Left renal cortex interstitium (tissue), 4 donors: ENCODE data around the gene ZNF891. TPM values are rescaled to one million over a fixed set of nuclear protein-coding genes. Genes with fewer than 3 reads are reported as not detected.

Experiments used
- DNase-seq, 4 donors: peaks; one replicate each; pipeline ENCODE4 v3.0.0-alpha.2; 2013; ENCODE audit warnings: low read depth in 4 of 4, low spot score in 2 of 4, missing footprints in 1 of 4
- polyA plus RNA-seq, 4 donors: library from polyadenylated mRNA; unstranded; fragments of 120-200 nt; gene quantifications; one replicate each; pipeline ENCODE4 v1.2.1, GENCODE V29; 2013; ENCODE audit not compliant: insufficient read length in 4 of 4

The ZNF891 gene
- polyA plus RNA-seq, 4 donors: 2.6 to 9.3 (median 5.5) TPM

DNA sequence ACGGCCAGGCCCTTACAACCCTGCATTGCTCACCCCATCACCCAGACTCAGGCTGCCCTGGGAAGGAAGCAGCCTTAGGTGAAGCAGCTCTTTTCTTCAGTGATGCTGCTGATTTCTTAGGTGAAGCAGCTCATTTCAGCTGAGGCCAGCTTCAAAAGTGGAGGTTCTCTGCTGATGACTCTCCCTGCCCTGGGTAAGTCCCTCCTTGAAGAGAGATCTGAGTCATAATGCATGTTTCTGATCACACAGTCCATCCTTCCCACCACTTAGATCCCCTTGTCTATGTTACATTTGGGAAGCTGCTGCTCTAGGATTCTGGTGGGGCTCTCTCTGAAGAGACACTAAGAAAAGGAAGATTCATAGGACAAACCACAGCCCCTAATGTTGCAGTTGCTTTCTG, 66.5 kb downstream of the ZNF891 start:
- no peak for DNase-seq

- DNase-seq: no peak
These were observed 68.1 kb downstream of the ZNF891 start for GRCh38 chr12:133061954-133062353.

DNA sequence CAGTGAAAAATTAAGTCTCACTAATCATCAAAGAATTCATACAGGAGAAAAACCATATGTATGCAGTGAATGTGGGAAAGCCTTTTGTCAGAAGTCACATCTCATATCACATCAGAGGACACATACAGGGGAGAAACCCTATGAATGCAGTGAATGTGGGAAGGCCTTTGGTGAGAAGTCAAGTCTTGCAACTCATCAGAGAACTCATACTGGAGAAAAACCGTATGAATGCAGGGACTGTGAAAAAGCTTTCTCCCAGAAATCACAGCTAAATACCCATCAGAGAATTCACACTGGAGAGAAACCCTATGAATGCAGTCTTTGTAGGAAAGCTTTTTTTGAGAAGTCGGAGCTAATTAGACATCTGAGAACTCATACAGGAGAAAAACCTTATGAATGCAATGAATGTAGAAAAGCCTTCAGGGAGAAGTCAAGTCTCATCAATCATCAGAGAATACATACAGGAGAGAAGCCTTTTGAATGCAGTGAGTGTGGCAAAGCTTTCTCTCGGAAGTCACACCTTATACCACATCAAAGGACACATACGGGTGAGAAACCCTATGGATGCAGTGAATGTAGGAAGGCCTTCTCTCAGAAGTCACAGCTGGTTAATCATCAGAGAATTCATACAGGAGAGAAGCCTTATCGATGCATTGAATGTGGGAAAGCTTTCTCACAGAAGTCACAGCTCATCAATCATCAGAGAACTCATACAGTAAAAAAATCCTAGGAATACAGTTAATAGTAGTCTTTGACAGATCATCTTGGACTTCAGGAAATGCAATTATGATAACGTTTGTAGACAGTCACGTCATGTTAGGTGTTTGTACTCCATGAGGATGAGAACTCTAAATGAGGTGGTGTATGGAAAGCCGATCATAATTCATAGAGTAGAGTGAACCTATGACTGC, 71.6 kb downstream of the ZNF891 start:
- DNase-seq: no peak

- DNase-seq: no peak
These were observed 72.6 kb downstream of the ZNF891 start for GRCh38 chr12:133057446-133057845.

Other genes starting within 250 kb of the ZNF891 start
- 10 to 100 TPM; 19.5 to 30.5 (median 25.2) TPM for gene CHFR, start 242.7 kb downstream of the ZNF891 start, polyA plus RNA-seq
- gene ZNF605, start 174.0 kb downstream of the ZNF891 start, polyA plus RNA-seq: 10 to 100 TPM; 20.5 to 31.1 (median 26.1) TPM
- 10 to 100 TPM; 10.2 to 18.6 (median 14.1) TPM for gene ZNF26, start 143.9 kb downstream of the ZNF891 start, polyA plus RNA-seq
- gene ZNF84, start 92.8 kb downstream of the ZNF891 start, polyA plus RNA-seq: 10 to 100 TPM; 60.1 to 89.0 (median 75.8) TPM
- 10 to 100 TPM; 33.7 to 44.3 (median 38.5) TPM for gene ZNF140, start 49.4 kb downstream of the ZNF891 start, polyA plus RNA-seq
- gene ZNF10, start 353 bp upstream of the ZNF891 start, polyA plus RNA-seq: 10 to 100 TPM; 16.9 to 34.4 (median 21.8) TPM
- 10 to 100 TPM; 28.9 to 38.3 (median 32.6) TPM for gene ZNF268, start 51.2 kb upstream of the ZNF891 start, polyA plus RNA-seq
- not detected for gene ANHX, start 105.6 kb upstream of the ZNF891 start, polyA plus RNA-seq